IPS-11a (cell line): Measurements from ENCODE around the gene KCTD20.
"Not testable (repeated sequence)": the region's sequence is repeated elsewhere in the genome, so short reads cannot be mapped to it uniquely, and the experiment has no call there.

Experiments used
- H3K4me3 ChIP-seq: one replicate; pipeline ENCODE4 v1.5.1; 2013; ENCODE audit warnings: low read depth, low read length, control low read depth

The KCTD20 gene

GRCh38 chr6:36442671-36443470 lies at the start of gene KCTD20, which contains the start of gene PXT1:
KCTD20 (plus strand) TSS chr6:36443000; CDS start chr6:36470098, 27,098 bp downstream.
PXT1 (minus strand) TSS chr6:36442854; CDS start chr6:36426082, 16,772 bp downstream.
- H3K4me3 ChIP-seq, result peak within 1 kb of the TSS; percentile 81

DNA sequence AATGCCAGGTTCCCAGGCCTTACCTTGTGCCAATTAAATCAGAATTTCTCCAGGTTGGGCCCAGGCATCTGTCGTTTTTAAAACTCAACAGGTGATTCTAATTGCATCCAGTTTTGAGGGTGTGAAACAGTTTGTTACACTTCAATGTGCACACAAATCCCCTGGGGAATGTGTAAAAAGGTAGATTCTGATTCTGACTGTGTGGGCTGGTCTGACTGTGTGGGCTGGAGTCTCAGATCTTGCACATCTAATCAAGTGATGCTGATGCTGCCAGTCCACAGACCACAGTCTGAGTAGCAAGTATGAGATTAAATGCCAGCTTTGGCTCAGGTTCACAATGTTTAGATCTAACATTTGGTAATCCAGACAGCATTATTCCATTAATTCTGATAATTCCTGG lies 42.8 kb upstream of the KCTD20 start:
- no peak overlapping the region for H3K4me3 ChIP-seq

DNA sequence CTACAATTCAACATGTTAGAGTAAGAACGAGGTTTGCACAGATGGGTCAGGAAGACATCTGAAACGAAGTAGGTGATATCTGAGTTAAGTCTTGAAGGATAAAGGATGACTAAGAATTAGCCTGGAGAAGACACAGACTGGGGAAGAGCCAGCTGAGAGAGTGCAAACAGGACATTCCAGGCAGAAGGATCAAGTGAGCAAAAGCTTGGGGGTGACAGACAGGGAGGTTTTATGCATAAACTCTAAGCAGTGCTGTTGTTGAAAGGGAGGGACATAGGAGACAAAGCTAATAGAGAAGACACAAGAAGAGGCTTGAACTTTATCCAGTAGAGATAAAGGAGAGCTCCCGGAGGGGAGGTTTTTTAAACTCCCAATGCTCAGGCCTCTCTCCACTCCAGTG lies 40.3 kb upstream of the KCTD20 start:
- no peak overlapping the region for H3K4me3 ChIP-seq

- no peak overlapping the region for H3K4me3 ChIP-seq
Measured at GRCh38 chr6:36404164-36404563, 38.6 kb upstream of the KCTD20 start.

DNA sequence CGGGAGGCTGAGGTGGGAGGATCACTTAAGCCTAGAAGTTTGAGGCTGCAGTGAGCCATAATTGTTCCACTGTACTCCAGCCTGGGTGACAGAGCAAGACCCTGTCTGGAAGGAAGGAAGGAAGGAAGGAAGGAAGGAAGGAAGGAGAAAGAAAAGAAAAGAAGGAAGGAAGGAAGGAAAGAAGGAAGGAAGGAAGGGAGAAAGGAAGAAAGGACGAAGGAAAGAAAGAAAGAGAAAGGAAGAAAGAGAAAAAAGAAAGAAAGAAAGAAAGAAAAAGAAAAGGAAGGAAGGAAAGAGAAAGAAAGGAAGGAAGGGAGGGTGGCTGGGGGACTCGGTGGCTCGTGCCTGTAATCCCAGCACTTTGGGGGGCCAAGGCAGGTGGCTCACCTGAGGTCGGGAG lies 33.1 kb upstream of the KCTD20 start:
- H3K4me3 ChIP-seq, result not testable (repeated sequence)

GRCh38 chr6:36413489-36414480 lies 29.0 kb upstream of the KCTD20 start:
- no peak overlapping the region for H3K4me3 ChIP-seq

DNA sequence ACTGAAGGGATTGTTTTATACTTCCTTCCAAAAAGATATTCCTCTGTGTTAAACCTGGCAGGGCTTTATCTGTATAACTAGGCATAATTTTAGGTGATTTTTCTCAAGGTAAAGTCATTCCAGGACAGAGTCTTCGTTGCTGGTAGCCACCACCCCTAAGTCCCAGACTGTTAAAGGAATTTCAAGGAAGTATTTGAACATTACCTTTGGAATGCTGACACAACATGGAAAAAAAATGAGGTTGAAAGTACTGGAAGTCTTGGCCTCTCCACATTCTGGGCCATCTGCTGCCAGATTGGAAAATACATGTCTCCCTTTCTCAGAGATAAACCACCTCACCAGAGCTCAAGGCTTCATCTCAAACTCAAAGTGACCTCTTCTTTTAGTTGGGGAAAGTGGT lies 28.3 kb upstream of the KCTD20 start:
- no peak overlapping the region for H3K4me3 ChIP-seq

DNA sequence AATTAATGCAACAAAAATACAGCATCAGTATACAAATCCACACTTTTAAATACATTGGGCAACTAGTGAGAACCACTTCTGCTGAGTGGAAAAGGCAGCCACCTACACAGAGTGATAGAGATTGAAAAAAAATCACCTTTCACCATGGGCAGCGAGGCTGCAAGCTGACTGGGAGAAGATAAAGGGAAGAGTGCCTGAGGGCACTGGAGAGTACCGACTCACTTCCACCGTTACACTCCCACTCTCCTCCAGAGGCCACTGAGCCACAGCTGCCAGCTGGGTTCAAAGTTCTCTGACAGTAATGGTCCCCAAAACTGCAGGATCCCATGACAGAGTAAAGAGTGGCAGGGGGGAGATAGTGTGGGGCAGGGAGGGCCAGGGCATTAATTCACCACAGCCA lies 24.2 kb upstream of the KCTD20 start:
- no peak overlapping the region for H3K4me3 ChIP-seq

DNA sequence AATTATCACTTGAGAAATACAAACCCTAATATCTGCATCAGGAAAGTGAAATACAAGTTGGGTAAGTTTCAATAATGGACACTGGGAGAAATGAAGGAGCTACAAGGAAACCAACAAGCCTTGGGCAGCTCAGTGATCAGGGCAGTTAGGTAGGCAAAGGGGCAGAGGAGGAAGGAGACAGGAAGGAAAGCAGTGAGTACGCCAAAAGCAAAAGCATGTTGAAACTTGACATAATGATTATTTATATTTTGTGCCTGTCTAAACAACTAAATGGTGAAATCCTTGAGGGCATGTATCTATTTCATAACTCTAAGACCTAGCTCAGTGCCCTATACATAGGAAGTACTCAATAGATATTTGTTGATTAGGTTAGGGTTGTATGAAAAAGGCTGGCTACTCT lies 23.5 kb upstream of the KCTD20 start:
- no peak overlapping the region for H3K4me3 ChIP-seq

GRCh38 chr6:36422714-36423100 lies 20.1 kb upstream of the KCTD20 start:
- no peak overlapping the region for H3K4me3 ChIP-seq

DNA sequence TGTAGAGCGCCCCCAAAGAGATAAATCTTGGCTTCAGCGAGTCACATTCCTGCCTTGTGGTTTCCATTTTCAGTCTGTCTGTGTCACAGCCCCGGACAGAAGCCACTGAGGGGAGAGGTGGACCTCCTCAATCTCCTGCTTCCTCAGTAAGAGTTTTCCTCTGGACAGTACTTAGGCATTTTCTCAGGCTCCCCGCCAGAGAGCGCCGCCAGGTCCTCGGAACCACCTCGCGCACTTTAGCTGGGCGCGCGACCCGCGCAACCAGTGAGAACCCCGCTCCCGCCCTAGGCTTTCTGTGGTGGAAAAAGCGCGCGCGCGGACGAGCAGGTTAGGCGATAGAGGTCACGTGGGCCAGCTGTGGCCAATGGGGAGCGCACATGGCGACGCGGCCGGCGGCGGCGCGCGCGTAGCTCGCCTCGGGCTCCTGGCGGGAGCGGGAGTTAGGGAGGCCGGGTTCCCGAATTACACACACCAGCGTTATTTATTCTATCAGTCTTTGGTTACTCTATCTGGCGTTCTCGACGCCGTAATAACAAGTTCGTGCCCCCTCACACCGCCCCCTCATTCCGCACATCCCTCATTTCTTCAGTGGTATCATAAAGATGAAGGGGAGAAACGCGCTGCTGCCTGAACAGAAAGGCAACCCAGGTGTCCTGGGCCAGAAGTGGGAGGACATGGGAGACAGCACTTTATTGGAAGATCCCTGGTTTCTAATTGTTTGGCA lies 19.5 kb upstream of the KCTD20 start:
- peak overlapping the region; percentile 59 for H3K4me3 ChIP-seq

DNA sequence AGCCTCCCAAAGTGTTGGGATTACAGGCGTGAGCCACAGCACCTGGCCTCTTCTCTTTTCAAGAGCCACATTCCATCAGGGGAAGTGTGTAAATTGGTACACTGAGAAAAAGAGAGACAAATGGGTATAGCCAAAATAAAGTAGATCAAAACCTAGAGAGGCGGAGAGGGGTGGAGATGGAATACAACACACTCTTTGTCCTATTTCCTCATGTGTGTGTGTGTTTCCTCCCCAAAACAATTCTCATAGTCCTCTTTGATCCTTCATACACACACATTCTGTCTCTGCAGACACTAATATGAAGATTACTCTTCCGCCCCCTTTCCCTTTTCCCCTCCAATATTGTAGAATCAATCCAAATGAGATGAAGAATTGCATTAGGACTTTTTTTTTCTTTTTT lies 16.2 kb upstream of the KCTD20 start:
- H3K4me3 ChIP-seq, result no peak overlapping the region

- H3K4me3 ChIP-seq, result no peak overlapping the region
Measured at GRCh38 chr6:36428911-36429310, 13.9 kb upstream of the KCTD20 start.

- no peak overlapping the region for H3K4me3 ChIP-seq
Measured at GRCh38 chr6:36430351-36430750, 12.4 kb upstream of the KCTD20 start.

GRCh38 chr6:36431197-36431596 lies 11.6 kb upstream of the KCTD20 start:
- no peak overlapping the region for H3K4me3 ChIP-seq

DNA sequence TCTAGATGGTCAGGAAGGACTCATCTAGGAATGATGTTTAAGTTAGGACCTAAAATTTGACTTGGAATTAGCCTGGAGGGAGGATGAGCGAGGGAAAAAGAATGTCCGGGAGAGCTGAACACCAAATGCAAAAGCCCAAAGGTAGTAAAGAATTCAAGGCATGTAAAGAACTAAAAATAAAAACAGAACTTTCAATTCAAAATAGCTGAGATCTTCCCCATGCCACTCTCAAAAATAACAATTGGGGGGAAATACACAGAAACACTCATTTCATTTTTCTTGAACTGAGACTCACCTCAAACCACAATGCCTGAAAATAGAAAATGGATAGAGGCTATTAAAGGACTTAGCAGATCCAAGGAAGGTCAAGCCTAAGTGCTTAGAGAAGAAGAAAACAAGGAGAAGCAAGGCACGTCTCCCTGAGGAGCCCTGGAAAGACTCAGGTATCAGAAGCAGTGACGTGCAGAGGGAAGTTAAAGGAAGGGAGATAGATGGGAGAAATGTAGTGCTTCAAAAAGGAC lies 10.6 kb upstream of the KCTD20 start:
- no peak overlapping the region for H3K4me3 ChIP-seq

DNA sequence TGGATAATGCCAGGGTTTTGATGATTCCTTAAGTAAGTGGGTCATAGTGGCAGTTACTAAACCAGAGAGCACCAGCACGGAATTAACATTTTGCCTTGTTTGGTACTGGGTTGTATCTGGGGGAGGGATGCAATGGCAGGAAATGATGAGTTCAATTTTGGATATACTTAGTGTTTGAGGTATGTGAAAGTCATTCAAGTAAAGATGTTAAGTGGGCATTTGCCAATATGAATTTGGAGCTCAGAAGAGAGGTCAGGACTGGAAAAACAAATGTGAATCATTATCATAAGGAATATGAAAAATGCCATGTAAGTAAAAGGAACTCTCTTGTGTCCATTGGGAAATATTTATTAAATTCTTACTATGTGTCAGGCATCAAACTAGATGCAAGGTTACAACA lies 6.3 kb upstream of the KCTD20 start:
- no peak overlapping the region for H3K4me3 ChIP-seq

DNA sequence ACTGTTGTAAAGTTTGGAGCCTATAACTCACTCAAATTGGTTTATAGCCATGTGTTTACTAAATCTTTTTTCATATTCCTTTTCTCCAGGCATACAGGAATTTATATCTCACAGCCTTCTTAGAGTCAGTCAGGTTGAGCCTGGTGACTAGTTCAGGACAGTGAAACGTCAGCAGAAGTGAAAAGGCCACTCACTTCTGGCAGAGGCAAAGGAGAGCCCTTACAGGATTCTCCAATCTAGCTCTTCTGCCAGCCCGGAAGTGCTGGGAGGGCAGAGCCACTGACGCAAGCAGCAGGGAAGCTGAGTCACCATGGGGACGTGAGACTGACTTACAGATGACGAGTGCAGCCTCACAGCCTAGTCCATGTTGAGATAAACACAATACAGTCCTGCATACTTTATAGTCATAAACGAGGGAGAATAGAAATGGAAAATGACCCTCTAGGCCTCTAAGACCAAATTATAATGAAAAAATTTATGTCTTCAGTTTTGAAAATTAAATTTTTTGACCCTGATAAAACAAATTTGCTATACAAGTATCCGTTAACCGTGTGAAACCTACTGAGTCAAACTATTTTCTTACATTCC lies 1.4 kb upstream of the KCTD20 start:
- H3K4me3 ChIP-seq, result no peak overlapping the region

DNA sequence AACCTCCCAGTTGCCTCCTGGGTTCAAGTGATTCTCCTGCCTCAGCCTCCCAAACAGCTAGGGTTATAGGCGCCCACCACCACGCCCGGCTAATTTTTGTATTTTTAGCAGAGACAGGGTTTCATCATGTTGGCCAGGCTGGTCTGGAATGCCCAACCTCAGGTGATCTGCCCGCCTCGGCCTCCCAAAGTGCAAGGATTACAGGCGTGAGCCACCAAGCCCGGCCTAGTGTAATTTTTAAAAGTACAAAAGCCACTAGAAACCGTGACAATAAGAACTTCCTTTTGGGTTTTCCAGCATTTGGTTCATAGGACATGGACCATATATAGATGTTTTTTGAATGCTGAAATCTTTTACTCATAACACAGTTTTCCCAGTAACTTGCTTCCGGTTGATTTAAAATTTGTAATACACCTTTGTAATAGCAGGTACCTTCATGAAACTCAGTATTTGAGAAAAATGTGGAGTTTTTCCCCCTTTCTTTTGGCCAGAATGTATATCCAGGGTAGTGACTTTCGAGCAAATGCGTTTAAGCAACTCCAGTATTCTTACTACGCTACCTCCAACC lies 613 bp upstream of the KCTD20 start:
- H3K4me3 ChIP-seq, result peak overlapping the region; percentile 81
